HepG2 (cell line): ENCODE measurements around the gene OAT. TPM values are rescaled to one million over a fixed set of nuclear protein-coding genes. Genes with fewer than 3 reads are reported as not detected.

Source experiments
- ARID5B ChIP-seq: IDR thresholded peaks from 2 replicates; pipeline ENCODE4 v1.4.0; 2020; ENCODE audit warnings: mild to moderate bottlenecking, missing genetic modification reagents
- EP300 ChIP-seq, 3 experiments: sonication (generic) in 1 of 3; formaldehyde crosslinking in 1 of 3; IDR thresholded peaks; 2 replicates each; pipeline versions ENCODE4 v1.5.1 to v1.6.1; 2011 to 2020; ENCODE audit warnings: low read depth in 2 of 3, low read length in 2 of 3, borderline replicate concordance in 1 of 3, improper control_type of control experiment in 1 of 3, mild to moderate bottlenecking in 1 of 3, missing genetic modification reagents in 1 of 3, moderate library complexity in 1 of 3
- FOSL2 ChIP-seq: sonication (generic); formaldehyde crosslinking; IDR thresholded peaks from 2 replicates; pipeline ENCODE4 v1.4.0; 2020; ENCODE audit warnings: missing genetic modification reagents
- FOXA3 ChIP-seq: IDR thresholded peaks from 2 replicates; pipeline ENCODE4 v1.6.1; 2016; ENCODE audit warnings: missing genetic modification reagents, missing compliant biosample characterization
- KAT2B ChIP-seq: fragments of 150-350 bp; IDR thresholded peaks from 2 replicates; pipeline ENCODE4 v1.6.1; 2014; ENCODE audit warnings: low read depth, low read length, borderline replicate concordance
- KLF15 ChIP-seq: sonication (generic); formaldehyde crosslinking; IDR thresholded peaks from 2 replicates; pipeline ENCODE4 v1.8.1; 2023; ENCODE audit warnings: borderline replicate concordance, mild to moderate bottlenecking, inconsistent platforms, missing genetic modification reagents, mixed read lengths
- NR2F2 ChIP-seq: IDR thresholded peaks from 2 replicates; pipeline ENCODE4 v1.6.1; 2012; ENCODE audit warnings: low read depth, inconsistent platforms, borderline replicate concordance
- PRMT3 ChIP-seq: sonication (generic); formaldehyde crosslinking; IDR thresholded peaks from 2 replicates; pipeline ENCODE4 v1.8.1; 2022; ENCODE audit warnings: low read depth, mild to moderate bottlenecking, moderate library complexity, missing genetic modification reagents, borderline replicate concordance
- RAD21 ChIP-seq: fragments of 450-650 bp; formaldehyde crosslinking; IDR thresholded peaks from 2 replicates; pipeline ENCODE4 v1.5.0; 2020; ENCODE audit warnings: mild to moderate bottlenecking
- RARA ChIP-seq: IDR thresholded peaks from 2 replicates; pipeline ENCODE4 v1.6.1; 2016; ENCODE audit warnings: missing genetic modification reagents, missing compliant biosample characterization
- THAP7 ChIP-seq: sonication (generic); formaldehyde crosslinking; IDR thresholded peaks from 2 replicates; pipeline ENCODE4 v1.8.1; 2023; ENCODE audit warnings: mild to moderate bottlenecking, missing genetic modification reagents
- ZFP62 ChIP-seq: sonication (generic); formaldehyde crosslinking; IDR thresholded peaks from 2 replicates; pipeline ENCODE4 v1.4.0; 2020; ENCODE audit warnings: missing genetic modification reagents
- ZNF253 ChIP-seq: sonication (generic); formaldehyde crosslinking; IDR thresholded peaks from 2 replicates; pipeline ENCODE4 v1.8.0; 2022; ENCODE audit warnings: mild to moderate bottlenecking, missing genetic modification reagents, borderline replicate concordance
- ZNF383 ChIP-seq: sonication (generic); formaldehyde crosslinking; IDR thresholded peaks from 2 replicates; pipeline ENCODE4 v1.4.0; 2020; ENCODE audit warnings: missing genetic modification reagents, mild to moderate bottlenecking, borderline replicate concordance
- ZNF660 ChIP-seq: sonication (generic); formaldehyde crosslinking; IDR thresholded peaks from 2 replicates; pipeline ENCODE4 v1.5.1; 2020; ENCODE audit warnings: mild to moderate bottlenecking, low read depth, missing genetic modification reagents, borderline replicate concordance
- ZNF746 ChIP-seq: sonication (generic); formaldehyde crosslinking; IDR thresholded peaks from 2 replicates; pipeline ENCODE4 v1.8.0; 2022; ENCODE audit warnings: mild to moderate bottlenecking, missing genetic modification reagents
- ZNF766 ChIP-seq: sonication (generic); formaldehyde crosslinking; IDR thresholded peaks from 2 replicates; pipeline ENCODE4 v1.5.0; 2020; ENCODE audit warnings: missing genetic modification reagents, borderline replicate concordance
- polyA plus RNA-seq, 8 experiments: library from polyadenylated mRNA; depleted of rRNA in 3 of 8; stranded (reverse) in 7 of 8; unstranded in 1 of 8; fragments of >200 nt; fragmentation: Illumina TruSeq in 4 of 8; extraction: Trizol in 4 of 8; gene quantifications; 2 replicates each; pipeline versions ENCODE4 v1.2.1 to v1.2.3, GENCODE V29; 2011 to 2016; ENCODE audit warnings: low read depth in 4 of 8, missing spikeins in 1 of 8, mixed read lengths in 1 of 8; ENCODE audit not compliant: insufficient read depth in 1 of 8
- total RNA-seq, 5 experiments: library from RNA; depleted of rRNA; stranded (reverse); fragments of >200 nt; fragmentation: Illumina TruSeq; extraction: Trizol; gene quantifications; 2 replicates each; pipeline ENCODE4 v1.2.3, GENCODE V29; 2016; ENCODE audit warnings: low read depth in 1 of 5
- TF ChIP-seq, protein P1 (sequence below), 2 experiments: IDR thresholded peaks; 2 replicates each; pipeline ENCODE4 v1.6.1; 2011 to 2012; ENCODE audit warnings: low read length in 2 of 2, borderline replicate concordance in 1 of 2, low read depth in 1 of 2, mild to moderate bottlenecking in 1 of 2, moderate library complexity in 1 of 2
- TF ChIP-seq, protein P2 (sequence below): sonication (generic); formaldehyde crosslinking; IDR thresholded peaks from 2 replicates; pipeline ENCODE4 v1.4.0; 2020; ENCODE audit warnings: missing genetic modification reagents

OAT gene
- total and polyA plus RNA-seq, 2 of the 13 experiments (the other 11 are each of a cell fraction or from before 2014, with no cell fraction given) = 87.8 to 96.7 TPM

GRCh38 chr10:124416733-124417132 is 2.0 kb downstream of the OAT start (continued):
- TF ChIP-seq ARID5B (no peak; the same call in 1 of the 2 replicates), ZNF746 (CRISPR knock-in tag) (no peak), PRMT3 (no peak), KAT2B (no peak), FOXA3 (CRISPR knock-in tag) (peak; percentile 64), ZFP62 (CRISPR knock-in tag) (no peak), THAP7 (no peak), FOSL2 (CRISPR knock-in tag) (no peak), ZNF253 (CRISPR knock-in tag) (no peak), ZNF383 (CRISPR knock-in tag) (no peak), NR2F2 (0 out of 2 replicates have a peak, but pooled peaks have one; percentile 13), EP300 (IDR thresholded peaks at IDR 0.05; ENCODE audit: low read depth in 2 of 2, low read length in 2 of 2) (peak in 1 of 2 experiments; percentile 27; a peak in 1 of 4 replicates), EP300 (CRISPR knock-in tag; IDR thresholded peaks at IDR 0.05; ENCODE audit: borderline replicate concordance) (no peak), RAD21 (CRISPR knock-in tag) (no peak), KLF15 (CRISPR knock-in tag) (no peak), ZNF766 (no peak), ZNF660 (CRISPR knock-in tag) (no peak), RARA (CRISPR knock-in tag) (peak; percentile 62)
- TF ChIP-seq, protein P1, sequence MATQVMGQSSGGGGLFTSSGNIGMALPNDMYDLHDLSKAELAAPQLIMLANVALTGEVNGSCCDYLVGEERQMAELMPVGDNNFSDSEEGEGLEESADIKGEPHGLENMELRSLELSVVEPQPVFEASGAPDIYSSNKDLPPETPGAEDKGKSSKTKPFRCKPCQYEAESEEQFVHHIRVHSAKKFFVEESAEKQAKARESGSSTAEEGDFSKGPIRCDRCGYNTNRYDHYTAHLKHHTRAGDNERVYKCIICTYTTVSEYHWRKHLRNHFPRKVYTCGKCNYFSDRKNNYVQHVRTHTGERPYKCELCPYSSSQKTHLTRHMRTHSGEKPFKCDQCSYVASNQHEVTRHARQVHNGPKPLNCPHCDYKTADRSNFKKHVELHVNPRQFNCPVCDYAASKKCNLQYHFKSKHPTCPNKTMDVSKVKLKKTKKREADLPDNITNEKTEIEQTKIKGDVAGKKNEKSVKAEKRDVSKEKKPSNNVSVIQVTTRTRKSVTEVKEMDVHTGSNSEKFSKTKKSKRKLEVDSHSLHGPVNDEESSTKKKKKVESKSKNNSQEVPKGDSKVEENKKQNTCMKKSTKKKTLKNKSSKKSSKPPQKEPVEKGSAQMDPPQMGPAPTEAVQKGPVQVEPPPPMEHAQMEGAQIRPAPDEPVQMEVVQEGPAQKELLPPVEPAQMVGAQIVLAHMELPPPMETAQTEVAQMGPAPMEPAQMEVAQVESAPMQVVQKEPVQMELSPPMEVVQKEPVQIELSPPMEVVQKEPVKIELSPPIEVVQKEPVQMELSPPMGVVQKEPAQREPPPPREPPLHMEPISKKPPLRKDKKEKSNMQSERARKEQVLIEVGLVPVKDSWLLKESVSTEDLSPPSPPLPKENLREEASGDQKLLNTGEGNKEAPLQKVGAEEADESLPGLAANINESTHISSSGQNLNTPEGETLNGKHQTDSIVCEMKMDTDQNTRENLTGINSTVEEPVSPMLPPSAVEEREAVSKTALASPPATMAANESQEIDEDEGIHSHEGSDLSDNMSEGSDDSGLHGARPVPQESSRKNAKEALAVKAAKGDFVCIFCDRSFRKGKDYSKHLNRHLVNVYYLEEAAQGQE (IDR thresholded peaks at IDR 0.05; ENCODE audit: borderline replicate concordance in 1 of 2, low read depth in 1 of 2, low read length in 2 of 2) = no peak
- TF ChIP-seq, protein P2, sequence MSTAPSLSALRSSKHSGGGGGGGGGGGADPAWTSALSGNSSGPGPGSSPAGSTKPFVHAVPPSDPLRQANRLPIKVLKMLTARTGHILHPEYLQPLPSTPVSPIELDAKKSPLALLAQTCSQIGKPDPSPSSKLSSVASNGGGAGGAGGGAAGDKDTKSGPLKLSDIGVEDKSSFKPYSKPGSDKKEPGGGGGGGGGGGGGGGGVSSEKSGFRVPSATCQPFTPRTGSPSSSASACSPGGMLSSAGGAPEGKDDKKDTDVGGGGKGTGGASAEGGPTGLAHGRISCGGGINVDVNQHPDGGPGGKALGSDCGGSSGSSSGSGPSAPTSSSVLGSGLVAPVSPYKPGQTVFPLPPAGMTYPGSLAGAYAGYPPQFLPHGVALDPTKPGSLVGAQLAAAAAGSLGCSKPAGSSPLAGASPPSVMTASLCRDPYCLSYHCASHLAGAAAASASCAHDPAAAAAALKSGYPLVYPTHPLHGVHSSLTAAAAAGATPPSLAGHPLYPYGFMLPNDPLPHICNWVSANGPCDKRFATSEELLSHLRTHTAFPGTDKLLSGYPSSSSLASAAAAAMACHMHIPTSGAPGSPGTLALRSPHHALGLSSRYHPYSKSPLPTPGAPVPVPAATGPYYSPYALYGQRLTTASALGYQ = no peak
